DOHH2 (cell line): ENCODE measurements around the gene PRCC.

ENCODE experiments used
- EZH2phosphoT487 ChIP-seq: fragments of 200-600 bp; sonication (generic); IDR thresholded peaks from 2 replicates; pipeline ENCODE4 v1.6.1; 2017; ENCODE audit warnings: borderline replicate concordance, mild to moderate bottlenecking, antibody characterized with exemption, low read length, moderate library complexity, mixed read lengths
- TF ChIP-seq, protein P1 (sequence below): fragments of 200-600 bp; sonication (generic); IDR thresholded peaks from one replicate; pipeline ENCODE4 v1.5.1; 2014; ENCODE audit warnings: antibody characterized with exemption, mild to moderate bottlenecking, low read depth, low read length; ENCODE audit not compliant: poor library complexity, severe bottlenecking

DNA sequence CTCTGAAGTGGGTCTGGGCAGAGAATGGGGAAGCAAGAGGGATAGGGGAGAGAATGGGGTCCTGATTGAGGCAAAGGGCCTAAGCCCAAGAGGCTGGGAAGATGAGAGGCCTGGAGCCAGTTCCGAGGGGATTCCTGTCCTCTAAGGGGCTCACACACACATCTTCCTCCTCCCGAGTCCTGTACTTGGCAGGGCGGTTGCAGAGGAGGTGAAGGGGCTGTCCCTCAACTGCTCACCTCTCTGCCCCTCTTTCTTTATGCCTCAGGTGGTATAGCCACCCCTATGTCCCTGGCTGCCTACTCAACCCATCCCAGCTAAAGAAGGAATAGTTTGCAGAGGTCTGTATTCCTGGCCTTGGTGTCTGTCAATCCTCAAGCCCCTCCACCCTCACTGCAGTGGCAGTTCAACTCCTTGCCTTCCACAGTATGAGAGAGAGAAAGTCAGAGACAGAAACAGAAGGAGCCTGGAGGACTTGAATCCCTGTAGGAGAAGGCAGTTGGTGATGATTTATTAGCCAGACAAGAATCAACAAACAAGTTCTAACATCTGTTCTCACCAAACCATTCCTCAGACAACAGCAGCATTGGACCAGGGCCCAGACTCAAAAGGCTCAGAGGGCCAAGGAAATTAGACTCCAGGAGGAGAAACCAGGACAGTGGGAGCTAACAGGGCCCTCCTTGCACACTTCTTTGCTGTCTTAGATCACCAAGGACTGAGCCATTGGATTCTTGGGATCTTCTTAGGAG, 38.6 kb downstream of the PRCC start:
- TF ChIP-seq, protein P1, sequence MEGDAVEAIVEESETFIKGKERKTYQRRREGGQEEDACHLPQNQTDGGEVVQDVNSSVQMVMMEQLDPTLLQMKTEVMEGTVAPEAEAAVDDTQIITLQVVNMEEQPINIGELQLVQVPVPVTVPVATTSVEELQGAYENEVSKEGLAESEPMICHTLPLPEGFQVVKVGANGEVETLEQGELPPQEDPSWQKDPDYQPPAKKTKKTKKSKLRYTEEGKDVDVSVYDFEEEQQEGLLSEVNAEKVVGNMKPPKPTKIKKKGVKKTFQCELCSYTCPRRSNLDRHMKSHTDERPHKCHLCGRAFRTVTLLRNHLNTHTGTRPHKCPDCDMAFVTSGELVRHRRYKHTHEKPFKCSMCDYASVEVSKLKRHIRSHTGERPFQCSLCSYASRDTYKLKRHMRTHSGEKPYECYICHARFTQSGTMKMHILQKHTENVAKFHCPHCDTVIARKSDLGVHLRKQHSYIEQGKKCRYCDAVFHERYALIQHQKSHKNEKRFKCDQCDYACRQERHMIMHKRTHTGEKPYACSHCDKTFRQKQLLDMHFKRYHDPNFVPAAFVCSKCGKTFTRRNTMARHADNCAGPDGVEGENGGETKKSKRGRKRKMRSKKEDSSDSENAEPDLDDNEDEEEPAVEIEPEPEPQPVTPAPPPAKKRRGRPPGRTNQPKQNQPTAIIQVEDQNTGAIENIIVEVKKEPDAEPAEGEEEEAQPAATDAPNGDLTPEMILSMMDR = no peak
- TF ChIP-seq EZH2phosphoT487 = no peak
